GM10266 (cell line): ENCODE results near the gene KCNJ14.
"Not testable (repeated sequence)": the region's sequence is repeated elsewhere in the genome, so short reads cannot be mapped to it uniquely, and the experiment has no call there.

Experiments used
- DNase-seq: peaks from one replicate; pipeline ENCODE4 v3.0.0; 2012; ENCODE audit errors: extremely low spot score
- TF ChIP-seq, protein P1 (sequence below): IDR thresholded peaks from 2 replicates; pipeline ENCODE4 v1.5.1; 2012; ENCODE audit warnings: mild to moderate bottlenecking, low read depth; ENCODE audit not compliant: control insufficient read depth, insufficient read depth; ENCODE audit errors: missing control alignments

The KCNJ14 gene

DNA sequence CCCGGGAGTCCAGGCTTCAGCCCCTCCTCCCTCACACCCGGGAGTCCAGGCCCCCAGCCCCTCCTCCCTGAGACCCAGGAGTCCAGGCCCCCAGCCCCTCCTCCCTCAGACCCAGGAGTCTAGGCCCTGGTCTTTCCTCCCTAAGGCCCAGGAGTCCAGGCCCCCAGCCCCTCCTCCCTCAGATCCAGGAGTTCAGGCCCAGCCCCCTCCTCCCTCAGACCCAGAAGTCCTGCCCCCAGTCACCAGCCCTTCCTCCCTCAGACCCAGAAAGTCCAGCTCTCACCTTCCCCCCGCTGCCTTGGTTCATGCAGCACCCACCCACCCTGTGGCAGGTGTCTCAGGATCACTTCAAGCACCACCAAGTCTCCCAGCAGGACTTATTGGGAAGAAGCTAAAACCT, 27.9 kb downstream of the KCNJ14 start:
- no peak for DNase-seq
- TF ChIP-seq, protein P1, sequence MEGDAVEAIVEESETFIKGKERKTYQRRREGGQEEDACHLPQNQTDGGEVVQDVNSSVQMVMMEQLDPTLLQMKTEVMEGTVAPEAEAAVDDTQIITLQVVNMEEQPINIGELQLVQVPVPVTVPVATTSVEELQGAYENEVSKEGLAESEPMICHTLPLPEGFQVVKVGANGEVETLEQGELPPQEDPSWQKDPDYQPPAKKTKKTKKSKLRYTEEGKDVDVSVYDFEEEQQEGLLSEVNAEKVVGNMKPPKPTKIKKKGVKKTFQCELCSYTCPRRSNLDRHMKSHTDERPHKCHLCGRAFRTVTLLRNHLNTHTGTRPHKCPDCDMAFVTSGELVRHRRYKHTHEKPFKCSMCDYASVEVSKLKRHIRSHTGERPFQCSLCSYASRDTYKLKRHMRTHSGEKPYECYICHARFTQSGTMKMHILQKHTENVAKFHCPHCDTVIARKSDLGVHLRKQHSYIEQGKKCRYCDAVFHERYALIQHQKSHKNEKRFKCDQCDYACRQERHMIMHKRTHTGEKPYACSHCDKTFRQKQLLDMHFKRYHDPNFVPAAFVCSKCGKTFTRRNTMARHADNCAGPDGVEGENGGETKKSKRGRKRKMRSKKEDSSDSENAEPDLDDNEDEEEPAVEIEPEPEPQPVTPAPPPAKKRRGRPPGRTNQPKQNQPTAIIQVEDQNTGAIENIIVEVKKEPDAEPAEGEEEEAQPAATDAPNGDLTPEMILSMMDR: no peak

DNA sequence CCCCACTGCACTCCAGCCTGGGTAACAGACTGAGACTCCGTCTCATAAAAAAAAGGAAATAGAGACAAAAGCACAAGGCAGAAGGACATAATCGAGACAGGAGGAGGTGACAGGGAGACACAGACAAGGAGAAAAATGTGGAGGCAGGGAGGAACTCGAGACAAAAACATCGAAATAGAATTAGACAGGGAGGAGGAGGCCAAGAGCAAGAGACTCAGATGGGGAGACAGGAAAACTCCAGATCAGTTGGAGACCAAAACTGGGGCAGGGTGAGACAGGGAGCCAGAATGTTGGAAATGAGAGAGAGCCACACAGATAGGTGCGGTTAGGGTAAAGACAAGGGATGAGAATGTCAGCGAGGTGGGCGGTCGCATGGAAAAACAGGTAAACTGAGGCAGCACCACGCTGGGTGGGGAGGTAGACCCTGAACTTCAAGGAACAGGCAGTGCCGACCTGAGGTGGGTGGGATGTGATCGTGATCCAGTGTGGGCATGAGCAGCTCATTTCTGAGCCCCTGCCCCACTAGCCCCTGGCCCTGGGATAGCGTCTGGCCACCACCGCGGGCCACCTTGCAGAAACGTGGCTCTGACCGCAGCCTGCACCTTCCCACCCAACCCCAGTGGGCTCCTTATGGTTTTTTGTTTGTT, 29.0 kb downstream of the KCNJ14 start:
- TF ChIP-seq, protein P1: no peak
- no peak for DNase-seq

DNA sequence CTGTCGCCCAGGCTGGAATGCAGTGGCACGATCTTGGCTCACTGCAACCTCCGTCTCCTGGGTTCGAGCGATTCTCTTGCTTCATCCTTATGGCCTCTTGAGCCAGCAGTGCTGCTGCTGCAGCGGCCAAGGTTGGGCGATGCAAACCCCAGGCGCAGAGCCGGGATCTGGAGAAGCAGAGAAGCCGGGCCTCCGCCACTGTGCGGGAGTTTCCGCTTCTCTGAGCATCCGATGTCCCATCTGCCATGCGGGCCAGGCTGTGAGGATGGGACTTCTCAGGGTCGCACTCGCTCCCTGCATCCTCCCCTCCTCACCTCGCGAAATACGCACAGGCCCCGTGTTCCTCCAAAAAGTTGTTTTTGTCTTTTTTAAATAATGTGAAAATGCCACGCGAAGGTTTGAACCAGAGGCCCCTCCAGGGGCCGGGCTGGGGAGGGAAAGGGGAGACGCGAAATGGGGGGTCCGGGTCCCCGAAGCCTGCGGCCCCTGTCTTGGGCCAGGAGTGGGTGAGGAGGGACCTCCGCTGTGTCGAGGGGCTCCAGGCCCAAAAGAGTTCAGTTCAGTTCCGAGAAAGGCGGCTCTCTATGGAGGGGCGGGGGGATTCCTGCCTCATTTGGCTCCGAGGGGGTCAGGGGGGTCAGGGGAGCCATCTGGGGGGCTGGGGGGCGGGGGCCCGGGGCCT, 29.7 kb downstream of the KCNJ14 start:
- TF ChIP-seq, protein P1: no peak
- DNase-seq: no peak

DNA sequence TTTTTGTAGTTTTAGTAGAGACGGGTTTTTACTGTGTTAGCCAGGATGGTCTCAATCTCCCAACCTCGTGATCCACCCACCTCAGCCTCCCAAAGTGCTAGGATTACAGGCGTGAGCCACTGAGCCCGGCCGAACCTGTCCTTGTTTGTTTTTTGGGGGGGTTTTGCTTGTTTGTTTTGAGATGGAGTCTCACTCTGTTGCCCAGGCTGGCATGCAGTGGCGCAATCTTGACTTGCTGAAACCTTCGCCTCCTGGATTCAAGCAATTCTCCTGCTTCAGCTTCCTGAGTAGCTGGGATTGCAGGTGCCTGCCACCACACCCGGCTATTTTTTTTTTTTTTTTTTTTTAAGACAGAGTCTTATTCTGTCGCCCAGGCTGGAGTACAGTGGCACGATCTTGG, 31.3 kb downstream of the KCNJ14 start:
- not testable (repeated sequence) for DNase-seq

- DNase-seq: no peak
- TF ChIP-seq, protein P1: no peak
Measured at GRCh38 chr19:48487544-48487943, 32.2 kb downstream of the KCNJ14 start.

DNA sequence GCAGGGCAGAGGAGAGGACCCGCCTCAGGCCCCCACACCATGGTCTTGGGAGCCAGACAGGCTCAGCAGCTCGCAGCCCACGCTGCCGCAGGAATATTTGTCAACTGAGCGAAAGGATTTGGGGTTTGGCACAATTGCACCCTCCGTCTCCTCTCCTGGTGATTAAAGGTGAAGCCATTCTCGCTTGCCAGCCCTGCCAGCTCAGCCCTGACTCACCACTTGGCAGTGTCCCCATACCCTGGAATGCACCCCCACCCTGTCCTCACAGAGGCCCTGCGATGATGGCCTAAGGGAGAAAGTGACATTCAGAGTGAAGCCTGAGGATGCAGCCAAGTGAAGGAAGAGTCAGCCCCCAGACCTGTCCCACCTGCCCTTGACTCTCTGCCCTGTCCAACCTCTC, 32.6 kb downstream of the KCNJ14 start:
- TF ChIP-seq, protein P1: no peak
- no peak for DNase-seq

- not testable (repeated sequence) for DNase-seq
Measured at GRCh38 chr19:48488478-48488877, 33.1 kb downstream of the KCNJ14 start.

DNA sequence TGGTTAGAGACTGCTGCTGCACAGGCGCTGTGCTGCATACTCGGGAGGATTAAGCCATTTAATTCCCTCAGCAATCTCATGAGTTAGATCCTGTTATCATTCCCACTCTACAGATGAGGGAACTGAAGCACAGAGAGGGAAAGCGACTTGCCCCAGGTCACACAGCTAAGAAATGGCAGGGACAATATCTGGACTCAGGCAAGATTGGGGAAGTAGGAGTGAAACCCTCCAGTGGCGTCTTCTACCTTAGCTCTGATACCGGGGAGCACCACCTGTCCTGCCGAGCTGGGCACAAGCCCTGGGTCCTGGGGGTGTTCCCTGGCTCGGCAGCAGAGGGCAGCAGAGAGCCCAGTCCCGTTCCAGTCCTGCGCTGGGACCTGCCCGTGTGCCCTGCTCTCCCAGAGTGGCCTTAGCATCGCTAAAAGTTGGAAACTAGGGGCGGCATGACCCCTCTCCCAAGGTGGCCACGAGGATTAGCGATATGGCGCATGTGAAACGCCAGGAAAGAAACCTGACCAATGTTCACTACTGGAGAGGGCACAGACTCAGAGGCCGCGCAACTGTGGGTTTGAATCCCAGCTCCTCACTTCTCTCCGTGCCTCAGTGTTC, 34.3 kb downstream of the KCNJ14 start:
- TF ChIP-seq, protein P1: peak; percentile 94
- DNase-seq: peak; percentile 89
